HG03159 (cell line): ENCODE results near the gene ZNF594.
"Not testable (repeated sequence)": the region's sequence is repeated elsewhere in the genome, so short reads cannot be mapped to it uniquely, and the experiment has no call there.

ENCODE experiments used
- ATAC-seq: cut with Tn5 transposase; IDR thresholded peaks from one replicate; pipeline ENCODE4 v1.9.1; 2021; ENCODE audit warnings: mild to moderate bottlenecking, moderate library complexity; ENCODE audit not compliant: unreplicated experiment

ZNF594 gene

GRCh38 chr17:5137511-5138197 lies 54.0 kb downstream of the ZNF594 start:
- ATAC-seq, result not testable (repeated sequence)

- not testable (repeated sequence) for ATAC-seq
Observed at GRCh38 chr17:5136580-5137412, 54.9 kb downstream of the ZNF594 start.

- ATAC-seq, result no peak
Observed at GRCh38 chr17:5135726-5136579, 55.7 kb downstream of the ZNF594 start.

- not testable (repeated sequence) for ATAC-seq
Observed at GRCh38 chr17:5135131-5135712, 56.4 kb downstream of the ZNF594 start.

DNA sequence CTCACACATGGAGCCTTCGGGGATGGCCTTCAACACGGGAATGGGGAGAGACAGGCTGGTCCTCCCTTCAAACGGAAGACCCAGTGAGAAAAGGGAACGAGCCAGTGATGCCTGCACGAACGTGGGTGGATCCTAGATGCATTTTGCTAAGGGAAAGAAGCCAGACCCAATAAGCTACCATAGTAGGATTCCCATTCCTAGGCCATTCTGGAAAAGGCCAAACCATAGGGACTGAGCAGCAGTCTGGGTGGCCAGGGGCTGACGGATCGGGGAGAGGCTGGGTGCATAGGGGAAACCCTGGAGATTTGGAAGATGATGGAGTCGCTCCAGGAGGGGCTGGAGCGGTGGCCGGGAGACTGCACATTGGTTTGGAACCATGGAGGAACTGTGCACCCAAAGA lies 57.1 kb downstream of the ZNF594 start:
- ATAC-seq, result not testable (repeated sequence)

- ATAC-seq, result not testable (repeated sequence)
Observed at GRCh38 chr17:5133961-5134360, 57.7 kb downstream of the ZNF594 start.

DNA sequence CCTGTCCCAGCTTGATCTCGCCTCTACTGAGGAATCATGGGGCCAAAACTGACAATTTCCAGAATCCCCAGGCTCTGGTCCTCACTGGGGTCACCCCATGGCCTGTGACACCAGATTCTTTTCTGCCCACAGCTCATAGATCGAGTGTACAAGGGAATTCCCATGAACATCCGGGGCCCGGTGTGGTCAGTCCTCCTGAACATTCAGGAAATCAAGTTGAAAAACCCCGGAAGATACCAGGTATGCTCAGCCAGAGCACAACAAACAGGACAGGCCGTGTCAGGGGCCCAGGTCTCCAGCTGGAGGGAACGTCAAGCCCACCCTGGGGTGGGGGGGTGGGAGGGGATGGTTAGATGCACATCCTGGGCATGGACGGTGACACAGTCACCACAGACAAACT lies 58.4 kb downstream of the ZNF594 start:
- no peak for ATAC-seq

DNA sequence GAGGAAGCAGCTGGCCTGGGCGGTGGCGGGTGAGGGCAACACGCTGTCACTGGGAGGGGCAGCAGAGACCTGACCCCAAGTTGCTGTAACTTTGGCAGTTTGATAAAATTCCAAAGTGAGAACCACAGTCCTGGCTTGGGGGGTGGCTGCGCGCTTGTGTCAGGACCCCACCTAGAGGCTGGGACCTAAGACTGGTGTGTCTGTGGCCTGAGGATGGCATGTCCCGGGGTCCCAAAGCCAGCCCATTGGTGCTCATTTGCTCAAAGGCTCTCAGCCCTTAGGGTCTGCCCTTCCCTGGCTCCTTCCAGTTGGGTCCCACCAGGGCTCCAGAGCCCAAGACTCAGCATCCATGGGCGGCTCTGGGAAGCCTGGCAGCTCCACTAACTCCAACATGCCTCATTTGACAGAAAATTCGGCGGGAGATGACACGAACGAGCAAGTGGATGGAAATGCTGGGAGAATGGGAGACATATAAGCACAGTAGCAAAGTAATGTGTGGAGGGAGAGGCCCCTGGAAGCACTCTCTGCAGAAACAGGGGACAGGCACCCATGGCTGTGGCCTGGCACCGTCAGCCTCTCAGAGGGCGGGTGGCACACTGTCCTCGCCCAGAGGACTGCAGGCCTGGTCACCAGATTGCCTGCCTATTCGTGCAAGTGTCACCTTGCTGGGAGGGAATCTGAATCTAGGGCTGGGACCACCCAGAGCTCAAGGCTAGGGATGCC lies 59.0 kb downstream of the ZNF594 start:
- not testable (repeated sequence) for ATAC-seq

- ATAC-seq, result not testable (repeated sequence)
Observed at GRCh38 chr17:5131799-5132502, 59.7 kb downstream of the ZNF594 start.

DNA sequence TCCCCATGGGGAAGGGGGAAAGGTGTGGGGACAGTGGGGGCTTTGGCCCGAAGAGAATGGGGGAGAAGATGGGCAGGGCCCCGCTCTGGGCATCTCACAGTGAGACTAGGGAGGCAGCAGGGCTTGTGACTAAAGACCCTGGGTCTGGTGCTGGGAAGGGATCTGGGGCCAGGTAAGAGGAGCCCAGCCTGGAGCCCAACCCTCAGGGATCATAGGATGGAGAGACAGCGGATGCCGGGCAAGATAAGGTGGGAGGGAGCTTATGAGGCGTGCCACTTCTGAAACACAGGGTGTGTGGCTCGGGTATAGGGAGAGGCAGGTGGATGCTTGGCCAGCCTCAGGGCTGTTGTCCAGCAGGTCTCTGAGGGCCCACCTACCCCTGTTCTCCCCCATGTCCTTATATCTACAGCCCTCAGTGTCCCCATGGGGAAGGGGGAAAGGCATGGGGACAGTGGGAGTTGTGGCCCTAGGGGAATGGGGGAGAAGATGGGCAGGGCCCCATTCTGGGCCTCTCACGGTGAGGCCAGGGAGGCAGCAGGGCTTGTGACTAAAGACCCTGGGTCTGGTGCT lies 60.4 kb downstream of the ZNF594 start:
- no peak for ATAC-seq

- ATAC-seq, result not testable (repeated sequence)
Observed at GRCh38 chr17:5130687-5131086, 61.0 kb downstream of the ZNF594 start.

- ATAC-seq, result not testable (repeated sequence)
Observed at GRCh38 chr17:5130261-5130660, 61.4 kb downstream of the ZNF594 start.

DNA sequence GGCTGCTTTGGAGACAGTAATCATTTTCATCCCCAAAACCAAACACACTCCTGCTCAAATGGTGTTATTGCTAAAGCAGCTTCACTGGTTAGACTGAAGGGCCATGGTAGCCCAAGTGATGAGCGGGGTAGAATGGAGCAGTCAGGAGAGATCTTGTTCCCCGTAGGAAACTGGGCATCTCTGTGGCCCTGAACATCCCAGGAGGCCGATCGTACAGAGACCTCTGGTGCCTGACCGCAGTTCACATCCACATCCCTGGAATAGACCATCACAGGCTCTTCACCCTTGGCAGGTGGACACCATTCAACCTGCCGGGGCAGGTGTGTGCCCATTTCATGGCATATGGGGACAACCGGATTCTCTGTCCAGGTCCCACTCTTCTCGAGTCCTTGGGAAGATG lies 61.9 kb downstream of the ZNF594 start:
- not testable (repeated sequence) for ATAC-seq
